Kidney (tissue), 14 donors: Measurements from ENCODE around the gene AP2B1. TPM values are rescaled to one million over a fixed set of nuclear protein-coding genes. Genes with fewer than 3 reads are reported as not detected.

Experiments
- DNase-seq, 5 donors: peaks; one replicate each; pipeline ENCODE4 v3.0.0-alpha.2; 2013 to 2020
- FAIRE-seq: peaks from 2 replicates; lab custom pipeline; 2012; peaks lifted over from hg19 to GRCh38; lab: Jason Lieb, UNC
- H3K27ac ChIP-seq, 2 donors: one replicate each; pipeline ENCODE4 v1.7.0; 2013; ENCODE audit warnings: low read depth in 2 of 2, low read length in 2 of 2, inconsistent platforms in 1 of 2
- H3K27me3 ChIP-seq: one replicate; pipeline ENCODE4 v1.7.1; 2013; ENCODE audit warnings: low read length, inconsistent platforms; ENCODE audit not compliant: control insufficient read depth, insufficient read depth
- H3K36me3 ChIP-seq, 3 donors: one replicate each; pipeline versions ENCODE4 v1.7.0 to v1.7.1; 2013; ENCODE audit warnings: low read length in 3 of 3, control low read depth in 1 of 3, inconsistent platforms in 1 of 3; ENCODE audit not compliant: insufficient read depth in 3 of 3, control insufficient read depth in 2 of 3
- H3K4me1 ChIP-seq, 3 donors: one replicate each; pipeline versions ENCODE4 v1.7.0 to v1.7.1; 2013; ENCODE audit warnings: low read length in 3 of 3, inconsistent platforms in 1 of 3, low read depth in 1 of 3; ENCODE audit not compliant: control insufficient read depth in 2 of 3, insufficient read depth in 2 of 3
- H3K4me3 ChIP-seq, 3 donors: one replicate each; pipeline versions ENCODE4 v1.7.0 to v1.8.1; 2013; ENCODE audit warnings: low read length in 3 of 3, control low read depth in 1 of 3, inconsistent platforms in 1 of 3
- H3K9ac ChIP-seq, 3 donors: one replicate each; pipeline versions ENCODE4 v1.7.0 to v1.7.1; 2013; ENCODE audit warnings: low read length in 3 of 3, control low read depth in 1 of 3, inconsistent platforms in 1 of 3
- H3K9me3 ChIP-seq, 3 donors: one replicate each; pipeline versions ENCODE4 v1.7.0 to v1.7.1; 2013; ENCODE audit warnings: low read length in 3 of 3, control low read depth in 1 of 3, inconsistent platforms in 1 of 3; ENCODE audit not compliant: control insufficient read depth in 2 of 3, insufficient read depth in 1 of 3
- CTCF ChIP-seq: IDR thresholded peaks from 3 replicates; pipeline ENCODE4 v1.5.1; 2012; ENCODE audit warnings: mild to moderate bottlenecking, moderate library complexity, borderline replicate concordance; ENCODE audit not compliant: insufficient read depth; ENCODE audit errors: extremely low read depth
- intact Hi-C: fragments of 100-400 bp; cut with DNase I; formaldehyde crosslinking; loops from one replicate; pipeline ENCODE4 v1.11.1; 2022
- polyA plus RNA-seq: library from polyadenylated mRNA; stranded (reverse); fragments of 350-450 nt; fragmentation: Illumina TruSeq; extraction: RNeasy Lipid Tissue Mini Kit (QIAGEN cat#74804); gene quantifications from one replicate; pipeline ENCODE4 v1.2.3, GENCODE V29; 2014; ENCODE audit warnings: low read depth, low replicate concordance; ENCODE audit not compliant: insufficient read depth
- total RNA-seq: library from RNA; stranded (reverse); fragmentation: NEBNext Ultra II Directional; extraction: Animal tissue kit (Norgen Biotek cat#: 25700); gene quantifications from one replicate; pipeline ENCODE4 v1.2.1, GENCODE V29; 2021
- donor health status: control.
- donor health status: control.
- donor health status: control.
- donor health status: control.
- donor health status: control.
- donor health status: DM: yes; HTN: yes; CAD: no.
- donor health status: Normal renal cell carcinoma (clear cell type).

The AP2B1 gene
- total and polyA plus RNA-seq, 2 donors from 2014 or later, result 74.0 to 242 TPM

- H3K4me1 ChIP-seq, result peaks cover 4 to 13% (median 12%) of the 10 kb centered on the region in 3 donors
- H3K9me3 ChIP-seq, result no peaks in the 10 kb centered on the region
- H3K9ac ChIP-seq, result no peak overlapping the region
- H3K27ac ChIP-seq, result no peak overlapping the region
- intact Hi-C loops, result no loop called here
- no peak for FAIRE-seq
- peak; percentile 78 to 94 (median 81) for DNase-seq
- no peak for TF ChIP-seq CTCF
- no peaks in the 10 kb centered on the region for H3K27me3 ChIP-seq
- H3K36me3 ChIP-seq, result peaks cover 6 to 26% (median 19%) of the 10 kb centered on the region in 3 donors
- no peak overlapping the region for H3K4me3 ChIP-seq
Observed at GRCh38 chr17:35726127-35726952, 139.2 kb downstream of the AP2B1 start.

DNA sequence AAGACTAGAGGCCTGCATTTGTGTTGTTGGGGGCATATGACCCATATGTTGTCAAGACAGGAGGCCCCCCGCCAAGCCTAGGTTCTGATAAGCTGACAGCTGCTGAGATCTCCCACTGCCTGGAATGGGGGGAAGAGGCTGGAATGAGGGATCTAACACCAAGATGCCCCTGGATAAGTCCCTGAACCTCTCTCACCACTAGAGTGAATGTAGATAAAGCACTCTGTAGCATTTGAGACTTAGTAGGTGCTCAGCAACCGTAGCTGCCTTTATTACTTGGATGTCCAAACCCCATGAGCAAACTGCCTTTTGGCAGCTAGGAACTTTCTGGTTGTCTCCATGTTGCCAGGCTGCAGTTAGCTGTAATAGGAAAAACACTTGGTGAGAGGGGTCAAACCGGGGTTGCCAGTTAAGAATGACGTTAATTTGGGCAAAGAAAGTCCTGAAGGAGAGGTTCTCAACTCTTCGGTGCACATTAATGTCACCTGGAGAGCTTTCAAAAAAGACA lies 139.9 kb downstream of the AP2B1 start:
- Histone ChIP-seq H3K9ac (no peak overlapping the region), H3K27ac (no peak overlapping the region), H3K9me3 (no peaks in the 10 kb centered on the region), H3K27me3 (no peaks in the 10 kb centered on the region), H3K36me3 (peaks cover 6 to 23% (median 19%) of the 10 kb centered on the region in 3 donors), H3K4me3 (no peak overlapping the region), H3K4me1 (peaks cover 4 to 13% (median 12%) of the 10 kb centered on the region in 3 donors)
- TF ChIP-seq CTCF, result no peak
- DNase-seq (no peak), FAIRE-seq (no peak)
- intact Hi-C loops, result no loop called here

DNA sequence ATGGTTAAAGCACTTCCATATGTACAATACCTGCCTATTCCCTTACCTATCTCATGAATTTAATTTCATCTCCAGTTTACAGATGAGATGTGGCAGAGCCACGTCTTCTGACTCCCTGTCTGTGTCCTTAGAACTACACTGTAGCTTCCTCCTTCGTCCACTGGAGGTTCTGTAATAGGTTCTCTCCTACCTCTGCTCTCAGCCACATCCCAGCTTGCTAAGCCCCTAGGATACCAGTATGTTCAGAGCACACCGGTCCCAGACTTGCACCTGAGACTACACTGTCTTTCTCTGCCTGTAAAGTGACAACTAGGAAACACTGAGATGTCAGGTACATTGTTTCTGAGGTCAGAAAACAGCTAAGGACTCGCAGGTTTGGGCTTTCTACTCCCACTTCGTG lies 140.5 kb downstream of the AP2B1 start:
- FAIRE-seq, result no peak
- Histone ChIP-seq H3K4me3 (no peak overlapping the region), H3K4me1 (peaks cover 4 to 16% (median 13%) of the 10 kb centered on the region in 3 donors), H3K27ac (no peak overlapping the region), H3K9me3 (no peaks in the 10 kb centered on the region), H3K9ac (no peak overlapping the region), H3K27me3 (no peaks in the 10 kb centered on the region), H3K36me3 (peaks cover 6 to 23% (median 19%) of the 10 kb centered on the region in 3 donors)
- no peak for TF ChIP-seq CTCF
- no peak for DNase-seq
- intact Hi-C loops, result no loop called here
